ENCODE results near the gene DMXL2.

DMXL2 gene

GRCh38 chr15:51588966-51589365 is 33.6 kb downstream of the DMXL2 start:
- no peaks in the 10 kb centered on the region for H3K27me3 ChIP-seq (ENCODE audit: insufficient read depth, poor library complexity, severe bottlenecking)
- DNase-seq (ENCODE audit: low read depth in 1 of 2, low spot score in 1 of 2): no peak
- TF ChIP-seq, protein P1, sequence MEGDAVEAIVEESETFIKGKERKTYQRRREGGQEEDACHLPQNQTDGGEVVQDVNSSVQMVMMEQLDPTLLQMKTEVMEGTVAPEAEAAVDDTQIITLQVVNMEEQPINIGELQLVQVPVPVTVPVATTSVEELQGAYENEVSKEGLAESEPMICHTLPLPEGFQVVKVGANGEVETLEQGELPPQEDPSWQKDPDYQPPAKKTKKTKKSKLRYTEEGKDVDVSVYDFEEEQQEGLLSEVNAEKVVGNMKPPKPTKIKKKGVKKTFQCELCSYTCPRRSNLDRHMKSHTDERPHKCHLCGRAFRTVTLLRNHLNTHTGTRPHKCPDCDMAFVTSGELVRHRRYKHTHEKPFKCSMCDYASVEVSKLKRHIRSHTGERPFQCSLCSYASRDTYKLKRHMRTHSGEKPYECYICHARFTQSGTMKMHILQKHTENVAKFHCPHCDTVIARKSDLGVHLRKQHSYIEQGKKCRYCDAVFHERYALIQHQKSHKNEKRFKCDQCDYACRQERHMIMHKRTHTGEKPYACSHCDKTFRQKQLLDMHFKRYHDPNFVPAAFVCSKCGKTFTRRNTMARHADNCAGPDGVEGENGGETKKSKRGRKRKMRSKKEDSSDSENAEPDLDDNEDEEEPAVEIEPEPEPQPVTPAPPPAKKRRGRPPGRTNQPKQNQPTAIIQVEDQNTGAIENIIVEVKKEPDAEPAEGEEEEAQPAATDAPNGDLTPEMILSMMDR (IDR thresholded peaks at IDR 0.05; ENCODE audit: insufficient read depth, low read length): no peak
- TF ChIP-seq GABPA (IDR thresholded peaks at IDR 0.05; ENCODE audit: low read depth): no peak
- TF ChIP-seq POLR2AphosphoS5 (IDR thresholded peaks at IDR 0.05; ENCODE audit: low read depth): no peak
- no peak for TF ChIP-seq SPI1 (IDR thresholded peaks at IDR 0.05; ENCODE audit: borderline replicate concordance, low read depth)
- TF ChIP-seq REST (IDR thresholded peaks at IDR 0.05; ENCODE audit: insufficient replicate concordance, low read depth): no peak
- H3K27ac ChIP-seq (replicated peaks): peak overlapping the region; percentile 28
- no peak overlapping the region for H3K4me3 ChIP-seq (replicated peaks; ENCODE audit: insufficient read depth, low read length)

DNA sequence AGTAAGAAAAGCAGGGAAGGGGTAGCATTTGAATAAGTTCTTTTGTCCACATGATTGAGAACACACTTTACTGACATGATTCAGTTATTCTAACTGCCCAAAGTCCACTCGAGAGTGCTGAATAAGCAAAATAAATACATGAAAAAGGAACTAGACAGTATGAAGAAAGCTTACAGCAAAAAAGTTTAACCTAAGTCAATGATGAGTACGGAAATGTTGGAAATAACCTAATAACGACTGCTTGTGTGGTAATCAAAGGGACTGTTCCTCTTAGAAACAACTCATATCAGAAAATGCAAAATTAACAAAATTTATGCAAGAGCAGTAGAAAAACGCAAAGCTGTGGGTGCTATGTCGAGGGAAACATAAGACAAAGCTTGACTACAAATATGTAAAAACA is 36.6 kb downstream of the DMXL2 start:
- H3K27me3 ChIP-seq (ENCODE audit: insufficient read depth, poor library complexity, severe bottlenecking): no peaks in the 10 kb centered on the region
- peak overlapping the region; percentile 90 for H3K27ac ChIP-seq (replicated peaks)
- no peak overlapping the region for H3K4me3 ChIP-seq (replicated peaks; ENCODE audit: insufficient read depth, low read length)
- TF ChIP-seq SPI1 (IDR thresholded peaks at IDR 0.05; ENCODE audit: borderline replicate concordance, low read depth) (peak; percentile 52; the same call in 1 of the 2 replicates), POLR2AphosphoS5 (IDR thresholded peaks at IDR 0.05; ENCODE audit: low read depth) (no peak; the same call in 1 of the 2 replicates), REST (IDR thresholded peaks at IDR 0.05; ENCODE audit: insufficient replicate concordance, low read depth) (no peak)
- DNase-seq (ENCODE audit: low read depth in 1 of 2, low spot score in 1 of 2): peak; percentile 65 to 92

DNA sequence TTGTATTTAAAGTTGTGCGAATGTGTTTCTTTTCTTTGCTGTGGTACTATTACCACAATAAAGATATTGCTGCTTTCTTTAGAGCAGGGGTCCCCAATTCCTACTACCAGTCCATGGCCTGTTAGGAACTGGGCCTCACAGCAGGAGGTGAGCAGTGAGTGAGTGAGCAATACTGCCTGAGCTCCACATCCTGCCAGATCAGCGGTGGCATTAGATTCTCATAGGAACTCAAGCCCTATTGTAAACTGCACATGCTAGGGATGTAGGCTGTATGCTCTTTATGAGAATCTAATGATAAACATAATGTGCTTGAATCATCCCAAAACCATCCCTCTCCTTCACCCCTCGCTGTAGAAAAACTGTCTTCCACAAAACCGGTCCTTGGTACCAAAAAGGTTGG is 41.6 kb downstream of the DMXL2 start:
- no peak overlapping the region for H3K4me3 ChIP-seq (replicated peaks; ENCODE audit: insufficient read depth, low read length)
- H3K27me3 ChIP-seq (ENCODE audit: insufficient read depth, poor library complexity, severe bottlenecking): no peaks in the 10 kb centered on the region
- DNase-seq (ENCODE audit: low read depth in 1 of 2, low spot score in 1 of 2): peak in 1 of 2 experiments; percentile 13
- TF ChIP-seq GABPA (IDR thresholded peaks at IDR 0.05; ENCODE audit: low read depth): no peak
- no peak for TF ChIP-seq SPI1 (IDR thresholded peaks at IDR 0.05; ENCODE audit: borderline replicate concordance, low read depth)
- TF ChIP-seq REST (IDR thresholded peaks at IDR 0.05; ENCODE audit: insufficient replicate concordance, low read depth): no peak
- TF ChIP-seq, protein P1 (IDR thresholded peaks at IDR 0.05; ENCODE audit: insufficient read depth, low read length): no peak
- TF ChIP-seq POLR2AphosphoS5 (IDR thresholded peaks at IDR 0.05; ENCODE audit: low read depth): no peak
- H3K27ac ChIP-seq (replicated peaks): peak overlapping the region; percentile 80
